Measurements from ENCODE around the gene RBM33.

The RBM33 gene

DNA sequence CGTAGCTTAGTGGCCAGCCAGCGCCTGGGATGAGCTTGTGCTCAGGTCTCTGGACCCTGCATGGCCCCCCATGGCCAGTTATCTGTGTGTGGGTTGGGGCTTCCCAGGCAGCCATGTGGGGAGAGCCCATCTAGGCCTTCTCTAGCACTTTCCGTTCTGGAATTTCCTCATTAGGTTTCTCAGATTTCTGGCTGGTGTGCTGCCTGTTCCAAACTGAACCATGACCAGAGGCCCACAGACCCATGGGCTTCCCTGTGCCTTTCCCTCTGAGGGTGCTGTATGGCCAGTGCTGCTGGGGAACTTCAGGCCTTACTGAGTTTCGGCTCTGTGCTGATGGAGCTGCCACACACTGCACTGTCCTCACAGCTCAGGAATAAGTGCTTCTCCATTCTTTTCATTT, 117.6 kb downstream of the RBM33 start:
- no peak for DNase-seq (ENCODE audit: insufficient read length, low spot score)
- FAIRE-seq: no peak
- TF ChIP-seq, protein P1, sequence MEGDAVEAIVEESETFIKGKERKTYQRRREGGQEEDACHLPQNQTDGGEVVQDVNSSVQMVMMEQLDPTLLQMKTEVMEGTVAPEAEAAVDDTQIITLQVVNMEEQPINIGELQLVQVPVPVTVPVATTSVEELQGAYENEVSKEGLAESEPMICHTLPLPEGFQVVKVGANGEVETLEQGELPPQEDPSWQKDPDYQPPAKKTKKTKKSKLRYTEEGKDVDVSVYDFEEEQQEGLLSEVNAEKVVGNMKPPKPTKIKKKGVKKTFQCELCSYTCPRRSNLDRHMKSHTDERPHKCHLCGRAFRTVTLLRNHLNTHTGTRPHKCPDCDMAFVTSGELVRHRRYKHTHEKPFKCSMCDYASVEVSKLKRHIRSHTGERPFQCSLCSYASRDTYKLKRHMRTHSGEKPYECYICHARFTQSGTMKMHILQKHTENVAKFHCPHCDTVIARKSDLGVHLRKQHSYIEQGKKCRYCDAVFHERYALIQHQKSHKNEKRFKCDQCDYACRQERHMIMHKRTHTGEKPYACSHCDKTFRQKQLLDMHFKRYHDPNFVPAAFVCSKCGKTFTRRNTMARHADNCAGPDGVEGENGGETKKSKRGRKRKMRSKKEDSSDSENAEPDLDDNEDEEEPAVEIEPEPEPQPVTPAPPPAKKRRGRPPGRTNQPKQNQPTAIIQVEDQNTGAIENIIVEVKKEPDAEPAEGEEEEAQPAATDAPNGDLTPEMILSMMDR (IDR thresholded peaks at IDR 0.05; ENCODE audit: insufficient read depth, missing control alignments): no peak

DNA sequence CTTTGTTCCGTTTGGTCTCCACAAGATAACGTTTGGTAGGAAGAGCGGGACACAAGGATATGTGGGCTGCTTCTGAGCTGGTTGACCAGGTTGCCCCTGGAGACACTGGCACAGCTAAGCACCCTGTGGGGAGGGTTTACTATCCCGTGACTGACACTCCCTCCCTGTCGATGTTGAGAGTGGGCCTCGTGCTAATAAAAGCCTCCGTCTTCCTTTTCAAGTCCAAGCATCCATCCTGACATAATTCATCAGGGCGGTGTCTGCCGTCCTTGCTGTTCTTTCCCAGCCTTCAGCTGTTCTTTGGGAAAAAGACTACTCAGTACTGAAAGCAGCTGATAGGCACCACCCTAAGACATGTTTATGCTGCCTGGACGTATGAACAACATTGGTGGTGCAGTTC, 118.2 kb downstream of the RBM33 start:
- FAIRE-seq (no peak), DNase-seq (ENCODE audit: insufficient read length, low spot score) (no peak)
- TF ChIP-seq, protein P1 (IDR thresholded peaks at IDR 0.05; ENCODE audit: insufficient read depth, missing control alignments): no peak

GRCh38 chr7:155763122-155763521, 118.7 kb downstream of the RBM33 start:
- DNase-seq (ENCODE audit: insufficient read length, low spot score) (no peak), FAIRE-seq (no peak)
- TF ChIP-seq, protein P1 (IDR thresholded peaks at IDR 0.05; ENCODE audit: insufficient read depth, missing control alignments): no peak

DNA sequence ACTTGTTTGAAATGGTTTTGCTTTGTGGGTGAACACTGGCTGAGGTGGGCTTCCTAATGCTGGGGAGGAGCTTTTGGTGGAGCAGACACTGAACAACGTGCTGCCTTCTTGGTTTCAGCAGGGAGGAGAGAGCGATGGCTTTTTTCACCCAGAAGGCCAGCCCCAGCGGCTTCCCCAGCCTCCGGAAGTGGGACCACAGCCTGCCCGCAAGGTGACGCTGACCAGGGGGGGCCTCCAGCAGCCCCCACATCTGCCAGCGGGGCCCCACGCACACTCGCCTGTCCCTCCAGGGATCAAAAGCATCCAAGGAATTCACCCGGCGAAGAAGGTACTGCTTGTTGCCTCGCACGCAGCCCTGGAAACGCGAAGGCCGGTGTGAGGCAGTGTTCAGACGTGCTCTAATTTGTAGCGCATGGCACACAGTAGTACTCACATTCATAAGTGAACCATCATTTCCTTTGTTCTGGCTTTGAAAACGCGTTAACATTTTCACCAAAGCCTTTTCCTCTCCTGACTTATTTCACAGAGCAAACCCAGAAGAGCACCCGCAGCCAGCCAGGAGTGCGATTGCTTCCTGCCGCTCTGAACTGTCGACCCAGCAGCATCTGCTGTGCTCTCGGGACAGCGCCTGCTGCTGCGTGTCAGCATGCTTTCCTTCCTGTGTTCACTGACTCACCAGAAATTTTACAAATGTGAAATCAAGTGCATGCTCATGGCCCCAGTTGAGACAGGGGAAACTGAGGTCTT, 119.4 kb downstream of the RBM33 start:
- DNase-seq (ENCODE audit: insufficient read length, low spot score): no peak

GRCh38 chr7:155764438-155764793, 120.0 kb downstream of the RBM33 start:
- TF ChIP-seq, protein P1 (IDR thresholded peaks at IDR 0.05; ENCODE audit: insufficient read depth, missing control alignments): no peak
- DNase-seq (ENCODE audit: insufficient read length, low spot score): no peak
- no peak for FAIRE-seq

More for the DNA sequence above, 119.4 kb downstream of the RBM33 start:
- TF ChIP-seq, protein P1 (IDR thresholded peaks at IDR 0.05; ENCODE audit: insufficient read depth, missing control alignments): no peak
- no peak for FAIRE-seq

GRCh38 chr7:155765458-155765857, 121.0 kb downstream of the RBM33 start:
- FAIRE-seq: no peak
- TF ChIP-seq, protein P1 (IDR thresholded peaks at IDR 0.05; ENCODE audit: insufficient read depth, missing control alignments): no peak
- DNase-seq (ENCODE audit: insufficient read length, low spot score): no peak

- TF ChIP-seq, protein P1 (IDR thresholded peaks at IDR 0.05; ENCODE audit: insufficient read depth, missing control alignments): no peak
- FAIRE-seq (no peak), DNase-seq (ENCODE audit: insufficient read length, low spot score) (no peak)
Observed at GRCh38 chr7:155766386-155766785, 121.9 kb downstream of the RBM33 start.

Data from D721Med (cell line).